Measurements from ENCODE around the gene ZFP91. TPM values are rescaled to one million over a fixed set of nuclear protein-coding genes. Genes with fewer than 3 reads are reported as not detected.
"Not testable (repeated sequence)": the region's sequence is repeated elsewhere in the genome, so short reads cannot be mapped to it uniquely, and the experiment has no call there.

ZFP91 gene, protein sequence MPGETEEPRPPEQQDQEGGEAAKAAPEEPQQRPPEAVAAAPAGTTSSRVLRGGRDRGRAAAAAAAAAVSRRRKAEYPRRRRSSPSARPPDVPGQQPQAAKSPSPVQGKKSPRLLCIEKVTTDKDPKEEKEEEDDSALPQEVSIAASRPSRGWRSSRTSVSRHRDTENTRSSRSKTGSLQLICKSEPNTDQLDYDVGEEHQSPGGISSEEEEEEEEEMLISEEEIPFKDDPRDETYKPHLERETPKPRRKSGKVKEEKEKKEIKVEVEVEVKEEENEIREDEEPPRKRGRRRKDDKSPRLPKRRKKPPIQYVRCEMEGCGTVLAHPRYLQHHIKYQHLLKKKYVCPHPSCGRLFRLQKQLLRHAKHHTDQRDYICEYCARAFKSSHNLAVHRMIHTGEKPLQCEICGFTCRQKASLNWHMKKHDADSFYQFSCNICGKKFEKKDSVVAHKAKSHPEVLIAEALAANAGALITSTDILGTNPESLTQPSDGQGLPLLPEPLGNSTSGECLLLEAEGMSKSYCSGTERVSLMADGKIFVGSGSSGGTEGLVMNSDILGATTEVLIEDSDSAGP
- 10 to 100 TPM; 24.5 to 68.7 (median 45.2) TPM for total RNA-seq

DNA sequence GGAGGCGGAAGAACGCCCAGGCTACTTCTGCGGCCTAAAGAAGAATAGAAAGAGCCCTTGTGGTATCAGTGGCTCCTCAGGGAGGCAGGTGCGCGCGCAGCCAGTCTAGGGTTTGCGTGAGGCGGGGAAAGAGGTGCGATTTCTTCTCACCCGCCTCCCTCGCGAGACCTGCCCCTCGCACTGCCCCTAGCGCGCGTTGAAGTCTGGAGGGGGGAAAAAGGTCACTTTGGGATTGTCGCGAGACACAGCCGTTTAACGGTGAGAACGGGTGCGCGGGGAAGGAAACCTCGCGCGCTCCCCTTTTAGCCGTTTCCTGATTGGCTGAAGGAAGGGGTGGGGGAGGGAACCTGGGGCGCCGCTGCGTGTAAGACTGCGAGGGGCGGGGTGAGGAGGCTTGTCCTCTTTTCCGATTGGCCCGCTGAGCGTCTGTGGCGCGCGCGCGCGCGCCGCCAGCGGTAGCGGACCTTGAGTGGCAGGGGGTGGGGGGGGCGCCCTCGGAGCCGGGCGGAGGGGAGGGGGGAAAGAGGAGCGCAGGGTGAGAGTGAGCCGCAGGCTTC, at the start of gene ZFP91:
TSS of gene ZFP91 (plus strand) at position 429 of the 557 bp plus-strand sequence. CDS start 219 bp downstream, outside the sequence.
- peak; percentile 41 to 72 (median 64) for ATAC-seq (replicated peaks in 6 of 8)
- H3K27ac ChIP-seq = peak within 1 kb of the TSS; percentile 98 to 100
- in situ Hi-C loops (cut with MboI; ENCODE audit: low pct_unique_long_range_greater_than_20kb in 2 of 9, low sequenced_read_pairs in 9 of 9, unreplicated experiment in 9 of 9) = no loop called here
- WGBS, 10 experiments = 0 to 12% (median 0%) methylated on average over 2 to 12 of the region's 51 CpGs; no CpG with 5 or more reads in 6 of the 10 experiments
- peak within 1 kb of the TSS; percentile 92 to 98 (median 94) for H3K4me3 ChIP-seq
- peaks cover 14 to 25% of the 10 kb centered on the region in 2 donors for H3K4me1 ChIP-seq (replicated peaks in 1 of 2)

DNA sequence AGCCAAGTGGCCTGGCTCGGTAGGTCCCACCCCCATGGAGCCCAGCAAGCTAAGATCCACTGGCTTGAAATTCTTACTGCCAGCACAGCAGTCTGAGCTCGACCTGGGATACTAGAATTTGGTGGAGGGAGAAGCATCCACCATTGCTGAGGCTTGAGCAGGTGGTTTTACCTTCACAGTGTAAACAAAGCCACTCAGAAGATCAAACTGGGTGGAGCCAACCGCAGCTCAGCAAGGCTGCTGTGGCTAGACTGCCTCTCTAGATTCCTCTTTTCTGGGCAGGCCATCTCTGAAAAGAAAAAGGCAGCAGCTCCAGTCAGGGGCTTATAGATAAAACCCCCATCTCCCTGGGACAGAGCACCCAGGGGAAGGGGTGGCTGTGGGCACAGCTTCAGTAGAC, 48.6 kb upstream of the ZFP91 start:
- Histone ChIP-seq H3K27ac (no peak overlapping the region), H3K4me1 (replicated peaks in 1 of 2) (no peaks in the 10 kb centered on the region), H3K4me3 (no peak overlapping the region)
- ATAC-seq (replicated peaks in 6 of 8) = no peak
- in situ Hi-C loops (cut with MboI; ENCODE audit: low pct_unique_long_range_greater_than_20kb in 2 of 9, low sequenced_read_pairs in 9 of 9, unreplicated experiment in 9 of 9) = no loop called here
- WGBS, 10 experiments = 40 to 100% (median 83%) methylated on average over 1 of the region's 3 CpGs; no CpG with 5 or more reads in 7 of the 10 experiments

DNA sequence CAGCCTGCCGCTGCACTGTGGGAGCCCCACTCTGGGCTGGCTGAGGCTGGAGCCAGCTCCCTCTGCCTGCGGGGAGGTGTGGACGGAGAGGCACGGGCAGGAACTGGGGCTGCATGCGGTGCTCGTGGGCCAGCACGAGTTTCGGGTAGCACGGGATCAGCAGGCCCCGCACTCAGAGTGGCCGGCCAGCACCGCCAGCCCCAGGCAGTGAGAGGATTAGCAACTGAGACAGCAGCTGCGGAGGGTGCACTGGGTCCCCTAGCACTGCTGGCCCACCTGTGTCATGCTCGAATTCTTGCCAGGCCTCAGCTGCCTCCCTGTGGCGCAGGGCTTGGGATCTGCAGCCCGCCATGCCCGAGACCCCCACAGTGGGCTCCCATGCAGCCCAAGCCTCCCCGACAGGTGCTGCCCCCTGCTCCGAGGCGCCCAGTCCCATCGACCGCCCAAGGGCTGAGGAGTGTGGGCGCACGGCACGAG, 47.0 kb upstream of the ZFP91 start:
- 86 to 100% (median 100%) methylated on average over 1 to 6 of the region's 25 CpGs; no CpG with 5 or more reads in 6 of the 10 experiments for WGBS, 10 experiments
- no peak for ATAC-seq (replicated peaks in 6 of 8)
- no peak overlapping the region for H3K27ac ChIP-seq
- no peaks in the 10 kb centered on the region for H3K4me1 ChIP-seq (replicated peaks in 1 of 2)
- in situ Hi-C loops (cut with MboI; ENCODE audit: low pct_unique_long_range_greater_than_20kb in 2 of 9, low sequenced_read_pairs in 9 of 9, unreplicated experiment in 9 of 9) = no loop called here
- no peak overlapping the region for H3K4me3 ChIP-seq

DNA sequence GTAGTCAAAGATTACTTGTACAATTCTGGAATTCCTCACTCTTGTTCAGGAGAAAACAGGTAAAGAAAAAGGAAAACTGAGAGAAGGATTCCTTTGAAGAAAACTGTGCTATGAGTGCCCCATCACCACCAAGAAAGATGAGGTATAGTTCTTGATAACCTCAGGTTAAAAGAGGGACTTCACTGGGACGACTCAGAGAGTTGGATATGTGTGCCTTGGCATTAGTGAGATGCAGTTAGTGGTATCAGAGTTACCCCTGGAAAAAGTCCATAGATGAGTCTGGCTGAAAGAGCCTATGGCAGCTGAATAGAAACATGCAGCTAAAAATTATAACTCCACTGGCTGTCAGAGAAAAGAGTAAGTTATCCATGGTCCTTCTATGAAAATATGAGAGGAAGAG, 32.0 kb upstream of the ZFP91 start:
- in situ Hi-C loops (cut with MboI; ENCODE audit: low pct_unique_long_range_greater_than_20kb in 2 of 9, low sequenced_read_pairs in 9 of 9, unreplicated experiment in 9 of 9) = no loop called here
- Histone ChIP-seq H3K27ac (no peak overlapping the region), H3K4me3 (no peak overlapping the region), H3K4me1 (replicated peaks in 1 of 2) (no peaks in the 10 kb centered on the region)
- WGBS, 10 experiments = 40 to 100% (median 75%) methylated on average over 1 of the region's 1 CpG; no CpG with 5 or more reads in 4 of the 10 experiments
- ATAC-seq (replicated peaks in 6 of 8) = no peak

DNA sequence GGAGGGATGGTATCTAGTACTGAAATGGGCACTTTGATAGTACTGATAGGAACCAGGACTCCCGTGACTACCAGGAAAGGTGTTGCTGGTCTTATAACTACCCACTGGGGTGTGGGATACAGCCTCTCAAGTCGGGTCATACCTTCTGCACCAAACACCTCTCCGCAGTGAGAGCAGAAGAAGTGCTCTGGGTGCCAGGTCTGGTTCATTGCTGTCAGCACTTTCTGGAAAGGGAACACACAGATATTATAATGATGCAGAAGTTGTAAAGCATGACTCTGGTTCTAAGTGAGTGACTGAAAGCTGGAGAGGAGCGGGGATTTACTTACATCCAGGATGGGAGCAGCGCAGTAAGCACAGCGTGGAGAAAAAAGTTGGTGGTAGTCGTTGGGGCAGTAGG, 29.2 kb upstream of the ZFP91 start:
- Histone ChIP-seq H3K4me3 (no peak overlapping the region), H3K27ac (no peak overlapping the region), H3K4me1 (replicated peaks in 1 of 2) (no peaks in the 10 kb centered on the region)
- ATAC-seq (replicated peaks in 6 of 8) = no peak
- in situ Hi-C loops (cut with MboI; ENCODE audit: low pct_unique_long_range_greater_than_20kb in 2 of 9, low sequenced_read_pairs in 9 of 9, unreplicated experiment in 9 of 9) = loop anchor here in 1 of 9 experiments (25.0 kb wide), 1 partner anchor 238 kb away; no protein-coding TSS in a partner anchor
- 82 to 100% (median 99%) methylated on average over 1 to 6 of the region's 7 CpGs; no CpG with 5 or more reads in 2 of the 10 experiments for WGBS, 10 experiments

DNA sequence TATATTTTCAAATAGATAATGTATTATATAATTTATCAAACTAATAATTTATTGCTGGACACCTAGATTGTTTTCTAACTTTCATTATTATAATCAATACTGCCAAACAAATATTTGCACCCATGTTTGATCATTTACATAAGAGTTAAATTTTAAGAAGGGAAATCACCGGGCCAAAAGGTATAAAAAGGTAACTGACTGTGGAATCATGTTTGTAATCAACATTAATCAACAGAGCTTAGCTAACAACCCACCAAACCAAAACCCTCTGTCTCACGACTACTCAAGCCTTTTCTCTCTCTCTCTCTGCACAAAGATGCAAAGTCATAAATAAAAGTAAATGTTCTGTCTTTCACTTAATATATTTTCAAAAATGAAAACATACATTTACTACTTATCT, 18.0 kb upstream of the ZFP91 start:
- no peak for ATAC-seq (replicated peaks in 6 of 8)
- H3K4me3 ChIP-seq = no peak overlapping the region
- H3K27ac ChIP-seq = no peak overlapping the region
- H3K4me1 ChIP-seq (replicated peaks in 1 of 2) = peaks cover 6 to 8% of the 10 kb centered on the region in 2 donors
- 6 to 75% (median 49%) methylated on average over 2 of the region's 2 CpGs; no CpG with 5 or more reads in 2 of the 10 experiments for WGBS, 10 experiments
- in situ Hi-C loops (cut with MboI; ENCODE audit: low pct_unique_long_range_greater_than_20kb in 2 of 9, low sequenced_read_pairs in 9 of 9, unreplicated experiment in 9 of 9) = loop anchor here in 1 of 9 experiments (25.0 kb wide), 1 partner anchor 226 kb away; no protein-coding TSS in a partner anchor

DNA sequence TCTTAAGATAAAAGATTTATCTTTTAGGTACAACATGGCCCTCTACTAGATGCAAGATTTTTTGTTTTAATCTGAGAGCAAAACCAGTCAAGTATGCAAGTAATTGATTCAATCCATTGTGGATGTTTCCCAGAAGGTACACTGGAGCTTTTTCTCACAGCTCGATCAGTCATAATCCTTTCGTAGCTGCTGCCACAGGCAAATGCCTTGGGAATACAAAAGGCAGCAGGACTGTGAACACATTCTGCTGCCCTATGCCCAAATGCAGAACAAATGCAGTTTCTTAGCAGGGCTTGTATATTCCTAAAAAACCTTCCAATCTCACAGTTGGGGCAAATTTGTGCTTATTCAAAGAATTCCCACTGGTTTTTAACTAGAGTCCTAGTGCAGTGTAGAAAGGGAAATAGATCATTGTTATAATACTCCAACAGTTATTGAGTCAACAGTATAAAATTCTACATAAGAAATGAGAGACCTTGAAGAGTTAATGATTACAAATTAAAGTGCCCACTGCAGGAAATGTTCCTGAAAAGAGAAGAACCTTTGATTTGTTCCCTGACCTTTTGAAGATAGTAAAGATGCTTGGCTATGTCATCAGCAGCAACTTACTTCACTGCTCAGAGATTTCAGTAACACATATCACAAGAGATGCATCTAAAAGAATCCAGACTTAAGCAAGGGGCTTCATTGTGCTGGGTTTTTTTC, 17.3 kb upstream of the ZFP91 start:
- Histone ChIP-seq H3K4me1 (replicated peaks in 1 of 2) (peaks cover 6 to 8% of the 10 kb centered on the region in 2 donors), H3K4me3 (no peak overlapping the region), H3K27ac (no peak overlapping the region)
- ATAC-seq (replicated peaks in 6 of 8) = peak in 5 of 8 experiments; percentile 64 to 74 (median 65)
- 0 to 67% (median 13%) methylated on average over 1 to 2 of the region's 2 CpGs; no CpG with 5 or more reads in 2 of the 10 experiments for WGBS, 10 experiments
- in situ Hi-C loops (cut with MboI; ENCODE audit: low pct_unique_long_range_greater_than_20kb in 2 of 9, low sequenced_read_pairs in 9 of 9, unreplicated experiment in 9 of 9) = loop anchor here in 1 of 9 experiments (25.0 kb wide), 1 partner anchor 226 kb away; no protein-coding TSS in a partner anchor

DNA sequence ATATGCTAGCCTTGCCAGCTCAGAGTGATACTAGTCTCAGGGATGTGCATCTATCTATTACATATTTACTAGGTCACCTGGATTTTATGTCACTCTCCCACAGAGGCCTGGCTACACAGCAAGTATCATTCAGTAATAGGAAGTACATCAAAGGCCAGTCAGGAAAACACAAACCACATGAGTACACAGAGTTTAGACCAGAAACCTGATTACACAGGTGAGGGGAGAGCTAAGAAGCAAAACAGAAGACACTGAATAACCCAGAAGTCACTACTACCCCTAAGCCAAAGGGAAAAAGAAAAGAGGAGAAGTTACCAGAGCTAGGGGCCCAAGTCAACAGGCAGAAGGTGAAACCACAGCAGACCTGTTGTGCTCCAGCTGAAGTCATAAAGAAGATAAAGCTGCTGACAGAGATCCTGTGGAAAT, 16.5 kb upstream of the ZFP91 start:
- Histone ChIP-seq H3K4me1 (replicated peaks in 1 of 2) (peaks cover 6 to 8% of the 10 kb centered on the region in 2 donors), H3K4me3 (no peak overlapping the region), H3K27ac (no peak overlapping the region)
- no peak for ATAC-seq (replicated peaks in 6 of 8)
- in situ Hi-C loops (cut with MboI; ENCODE audit: low pct_unique_long_range_greater_than_20kb in 2 of 9, low sequenced_read_pairs in 9 of 9, unreplicated experiment in 9 of 9) = loop anchor here in 1 of 9 experiments (25.0 kb wide), 1 partner anchor 225 kb away; no protein-coding TSS in a partner anchor

DNA sequence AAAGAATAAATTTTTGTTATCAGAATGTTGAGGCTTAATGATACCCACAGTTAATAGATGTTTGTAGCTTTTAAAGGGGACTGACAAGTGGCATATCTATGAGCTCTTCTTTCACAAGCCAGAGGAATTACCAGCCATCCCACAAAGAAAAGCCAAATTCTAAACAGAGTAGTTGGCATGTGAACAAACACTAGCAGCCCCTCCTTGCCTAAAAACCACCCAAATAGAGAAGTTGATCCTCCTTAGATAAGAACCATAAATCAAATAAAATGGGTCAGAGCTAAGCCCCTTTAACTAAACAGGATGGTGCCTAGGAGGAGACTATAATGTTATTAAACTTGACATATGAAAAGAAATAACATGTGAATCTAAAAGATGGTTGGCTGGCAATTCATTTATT, 14.6 kb upstream of the ZFP91 start:
- no peak overlapping the region for H3K4me3 ChIP-seq
- in situ Hi-C loops (cut with MboI; ENCODE audit: low pct_unique_long_range_greater_than_20kb in 2 of 9, low sequenced_read_pairs in 9 of 9, unreplicated experiment in 9 of 9) = loop anchor here in 1 of 9 experiments (25.0 kb wide), 1 partner anchor 223 kb away; no protein-coding TSS in a partner anchor
- no peak overlapping the region for H3K27ac ChIP-seq
- no peak for ATAC-seq (replicated peaks in 6 of 8)
- peaks cover 6 to 8% of the 10 kb centered on the region in 2 donors for H3K4me1 ChIP-seq (replicated peaks in 1 of 2)

DNA sequence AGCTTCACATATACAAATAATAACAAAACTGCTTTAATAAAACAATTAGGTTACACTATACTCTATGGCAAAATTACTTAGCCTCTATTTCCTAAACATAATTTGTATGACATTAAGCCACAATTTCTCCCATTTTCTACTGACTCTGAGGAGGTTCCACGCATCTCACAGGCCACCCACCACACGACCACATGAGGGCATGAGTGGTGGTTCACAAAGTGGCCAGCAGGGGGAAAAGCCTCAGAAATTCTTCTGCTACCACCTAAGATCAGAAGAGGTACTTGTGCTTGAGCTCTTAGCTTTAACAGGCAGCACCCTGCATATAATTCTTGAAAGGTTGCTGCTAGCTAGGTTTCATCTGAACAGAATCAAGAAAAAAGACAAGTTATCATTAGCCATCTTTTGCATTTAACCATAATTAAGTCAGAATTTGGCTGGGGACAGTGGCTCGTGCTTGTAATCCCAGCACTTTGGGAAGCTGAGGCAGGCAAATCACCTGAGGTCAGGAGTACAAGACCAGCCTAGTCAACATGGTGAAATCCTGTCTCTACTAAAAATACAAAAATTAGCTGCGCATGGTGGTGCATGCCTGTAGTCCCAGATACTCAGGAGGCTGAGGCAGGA, 10.9 kb upstream of the ZFP91 start:
- WGBS, 10 experiments = 40 to 100% (median 60%) methylated on average over 1 to 4 of the region's 4 CpGs
- Histone ChIP-seq H3K4me1 (replicated peaks in 1 of 2) (no peaks in the 10 kb centered on the region), H3K4me3 (no peak overlapping the region), H3K27ac (no peak overlapping the region)
- in situ Hi-C loops (cut with MboI; ENCODE audit: low pct_unique_long_range_greater_than_20kb in 2 of 9, low sequenced_read_pairs in 9 of 9, unreplicated experiment in 9 of 9) = loop anchor here in 1 of 9 experiments (25.0 kb wide), 1 partner anchor 219 kb away; no protein-coding TSS in a partner anchor
- peak in 4 of 8 experiments; percentile 64 to 90 (median 81) for ATAC-seq (replicated peaks in 6 of 8)

DNA sequence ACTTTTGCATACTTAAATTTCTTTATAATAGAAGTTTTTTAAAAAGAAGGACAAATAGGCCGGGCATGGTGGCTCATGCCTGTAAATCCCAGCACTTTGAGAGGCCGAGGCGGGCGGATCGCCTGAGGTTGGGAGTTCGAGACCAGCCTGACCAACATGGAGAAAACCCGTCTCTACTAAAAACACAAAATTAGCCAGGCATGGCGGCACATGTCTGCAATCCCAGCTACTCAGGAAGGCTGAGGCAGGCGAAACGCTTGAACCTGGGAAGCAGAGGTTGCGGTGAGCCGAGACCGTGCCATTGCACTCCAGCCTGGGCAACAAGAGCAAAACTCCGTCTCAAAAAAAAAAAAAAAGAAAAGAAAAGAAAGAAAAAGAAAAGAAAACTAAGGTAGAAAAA, 6.0 kb upstream of the ZFP91 start:
- not testable (repeated sequence) for H3K4me3 ChIP-seq; ATAC-seq (replicated peaks in 6 of 8); H3K27ac ChIP-seq
- peaks cover 6 to 12% of the 10 kb centered on the region in 2 donors for H3K4me1 ChIP-seq (replicated peaks in 1 of 2)
- WGBS, 10 experiments = 81 to 98% (median 93%) methylated on average over 3 to 14 of the region's 14 CpGs; no CpG with 5 or more reads in 1 of the 10 experiments
- in situ Hi-C loops (cut with MboI; ENCODE audit: low pct_unique_long_range_greater_than_20kb in 2 of 9, low sequenced_read_pairs in 9 of 9, unreplicated experiment in 9 of 9) = loop anchor here in 1 of 9 experiments (25.0 kb wide), 1 partner anchor 214 kb away; no protein-coding TSS in a partner anchor
